ENCODE data around the gene ZNF771. TPM values are rescaled to one million over a fixed set of nuclear protein-coding genes. Genes with fewer than 3 reads are reported as not detected.
A peak's percentile ranks its signal among the peaks of the same experiment; 100 is the strongest.

Gene ZNF771
- total and polyA plus RNA-seq, 12 donors = 3.8 to 23.2 (median 5.1) TPM

DNA sequence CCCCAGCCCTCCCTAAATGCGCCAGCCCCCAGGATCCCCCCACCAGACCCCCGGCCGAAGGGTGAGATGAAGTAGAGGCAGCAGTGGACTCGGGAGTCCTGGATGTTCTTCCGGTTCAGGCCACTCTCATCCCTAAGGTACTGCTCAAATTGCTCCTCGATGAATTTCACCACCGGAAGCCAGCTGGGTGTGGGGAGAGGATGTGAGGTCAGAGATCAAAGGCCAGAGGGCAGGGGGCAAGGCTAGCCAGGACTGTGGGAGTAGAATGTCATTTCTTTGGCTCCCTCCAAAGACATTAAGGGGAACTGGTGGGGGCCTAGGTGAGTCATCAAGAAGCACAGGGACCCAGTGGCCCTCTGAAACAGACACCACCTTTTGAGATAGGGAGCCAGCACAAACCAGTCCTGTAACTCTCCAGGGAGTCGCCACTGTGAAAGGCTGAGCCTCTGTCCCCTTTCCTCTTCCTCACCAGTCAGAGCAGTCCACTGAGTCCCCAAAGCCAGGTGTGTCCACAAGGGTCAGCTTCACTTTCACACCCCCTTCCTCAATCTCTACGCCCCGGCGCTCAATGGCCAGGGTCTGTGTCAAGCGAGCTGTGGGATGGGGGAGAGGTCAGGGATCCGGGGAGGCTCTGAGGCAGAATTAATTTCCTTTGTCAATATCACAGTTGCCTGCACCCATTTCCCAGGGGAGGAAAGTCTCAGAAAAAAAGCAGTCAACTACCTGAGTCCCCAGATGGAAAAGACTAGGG is 25.9 kb upstream of the ZNF771 start:
- H3K27ac ChIP-seq = peak overlapping the region in 3 of 10 donors; percentile 14 to 81 (median 41)

DNA sequence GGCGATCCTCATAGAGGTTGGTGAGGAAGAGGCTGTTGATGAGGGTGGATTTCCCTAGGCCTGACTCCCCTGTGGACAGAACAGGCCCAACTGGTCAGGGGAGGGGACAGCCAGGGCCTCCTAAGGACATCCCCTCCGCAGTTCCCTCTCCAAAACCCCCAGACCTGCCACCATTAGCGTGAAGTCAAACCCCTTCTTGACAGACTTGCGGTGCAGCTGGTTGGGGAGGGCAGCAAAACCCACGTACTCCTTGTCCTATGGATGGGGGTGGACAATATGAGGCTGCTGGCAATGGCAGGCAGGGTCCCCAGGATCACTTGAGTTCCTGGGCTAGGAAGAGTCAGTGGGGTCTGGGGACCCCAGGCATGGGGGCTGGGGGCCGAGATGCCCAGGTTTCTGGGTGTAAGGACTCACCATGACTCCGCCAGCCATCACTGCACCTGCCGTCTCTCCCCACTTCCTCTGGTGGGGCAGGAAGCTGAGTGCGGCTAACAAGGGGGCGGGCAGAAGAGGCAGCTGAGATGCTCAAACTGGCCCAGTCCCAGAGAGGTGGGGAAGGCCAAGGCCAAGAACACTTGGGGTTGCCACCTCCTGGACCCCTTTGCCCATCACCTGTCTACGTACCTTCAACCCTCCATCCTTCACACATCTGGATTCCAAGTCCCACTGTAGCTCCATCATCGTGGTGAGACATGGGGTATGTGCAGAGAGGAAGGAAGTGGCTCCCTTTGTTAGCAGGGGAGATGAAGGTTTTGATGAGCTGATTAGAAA is 25.1 kb upstream of the ZNF771 start, which contains the start of gene SEPTIN1:
TSS of gene SEPTIN1 (minus strand) at position 451 of the 771 bp plus-strand sequence. CDS start at position 432, 19 bp downstream.
- Histone ChIP-seq H3K27me3 (no peaks in the 10 kb centered on the region), H3K9me3 (no peaks in the 10 kb centered on the region), H3K4me1 (peaks cover 7 to 23% (median 11%) of the 10 kb centered on the region in 9 donors), H3K36me3 (no peaks in the 10 kb centered on the region), H3K4me3 (peak within 1 kb of the TSS in 1 of 10 donors; percentile 50), H3K27ac (peak within 1 kb of the TSS in 2 of 10 donors; percentile 41 to 81)
- ATAC-seq (no peak), DNase-seq (no peak)
- 65 to 66% methylated on average over 12 of the region's 12 CpGs for WGBS, 2 donors
- intact Hi-C loops (cut with DNase I) = no loop called here
- TF ChIP-seq, protein P1, sequence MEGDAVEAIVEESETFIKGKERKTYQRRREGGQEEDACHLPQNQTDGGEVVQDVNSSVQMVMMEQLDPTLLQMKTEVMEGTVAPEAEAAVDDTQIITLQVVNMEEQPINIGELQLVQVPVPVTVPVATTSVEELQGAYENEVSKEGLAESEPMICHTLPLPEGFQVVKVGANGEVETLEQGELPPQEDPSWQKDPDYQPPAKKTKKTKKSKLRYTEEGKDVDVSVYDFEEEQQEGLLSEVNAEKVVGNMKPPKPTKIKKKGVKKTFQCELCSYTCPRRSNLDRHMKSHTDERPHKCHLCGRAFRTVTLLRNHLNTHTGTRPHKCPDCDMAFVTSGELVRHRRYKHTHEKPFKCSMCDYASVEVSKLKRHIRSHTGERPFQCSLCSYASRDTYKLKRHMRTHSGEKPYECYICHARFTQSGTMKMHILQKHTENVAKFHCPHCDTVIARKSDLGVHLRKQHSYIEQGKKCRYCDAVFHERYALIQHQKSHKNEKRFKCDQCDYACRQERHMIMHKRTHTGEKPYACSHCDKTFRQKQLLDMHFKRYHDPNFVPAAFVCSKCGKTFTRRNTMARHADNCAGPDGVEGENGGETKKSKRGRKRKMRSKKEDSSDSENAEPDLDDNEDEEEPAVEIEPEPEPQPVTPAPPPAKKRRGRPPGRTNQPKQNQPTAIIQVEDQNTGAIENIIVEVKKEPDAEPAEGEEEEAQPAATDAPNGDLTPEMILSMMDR (IDR thresholded peaks at IDR 0.05) = no peak

More for the DNA sequence above, 25.9 kb upstream of the ZNF771 start:
- H3K4me3 ChIP-seq = peak overlapping the region in 1 of 10 donors; percentile 50
- H3K36me3 ChIP-seq = no peaks in the 10 kb centered on the region
- TF ChIP-seq, protein P1 (IDR thresholded peaks at IDR 0.05) = no peak
- ATAC-seq = no peak
- H3K27me3 ChIP-seq = no peaks in the 10 kb centered on the region
- intact Hi-C loops (cut with DNase I) = no loop called here
- DNase-seq = no peak
- WGBS, 2 donors = 79 to 83% methylated on average over 13 of the region's 13 CpGs
- H3K9me3 ChIP-seq = no peaks in the 10 kb centered on the region
- peaks cover 10 to 29% (median 15%) of the 10 kb centered on the region in 9 donors for H3K4me1 ChIP-seq

DNA sequence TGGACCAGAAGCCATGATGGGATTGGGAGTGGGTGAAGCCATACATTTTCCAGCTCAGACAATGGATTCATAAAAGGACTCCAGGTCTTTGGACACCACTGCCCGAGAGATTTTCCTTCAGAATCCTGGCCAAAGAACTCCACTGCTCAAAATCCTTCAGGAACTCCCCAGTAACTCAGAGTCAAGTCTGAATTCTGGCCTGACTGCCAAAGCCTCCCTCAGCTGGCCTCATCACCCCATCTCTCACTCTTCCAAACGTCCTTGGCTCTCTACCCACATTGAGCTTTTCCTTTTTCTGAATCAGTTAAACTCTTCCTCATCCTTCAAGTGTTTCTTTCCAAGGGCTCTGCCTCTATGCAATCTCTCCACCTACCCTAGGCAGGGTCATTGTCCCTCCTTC is 23.9 kb upstream of the ZNF771 start:
- H3K27ac ChIP-seq = peak overlapping the region in 1 of 10 donors; percentile 81
- no peaks in the 10 kb centered on the region for H3K36me3 ChIP-seq
- H3K4me1 ChIP-seq = peaks cover 5 to 17% (median 8%) of the 10 kb centered on the region in 9 donors
- no peak overlapping the region for H3K4me3 ChIP-seq
- 42% methylated on average over 2 of the region's 2 CpGs for WGBS, 2 donors
- H3K9me3 ChIP-seq = no peaks in the 10 kb centered on the region
- intact Hi-C loops (cut with DNase I) = no loop called here
- no peak for ATAC-seq
- DNase-seq = no peak
- TF ChIP-seq, protein P1 (IDR thresholded peaks at IDR 0.05) = no peak
- no peaks in the 10 kb centered on the region for H3K27me3 ChIP-seq

DNA sequence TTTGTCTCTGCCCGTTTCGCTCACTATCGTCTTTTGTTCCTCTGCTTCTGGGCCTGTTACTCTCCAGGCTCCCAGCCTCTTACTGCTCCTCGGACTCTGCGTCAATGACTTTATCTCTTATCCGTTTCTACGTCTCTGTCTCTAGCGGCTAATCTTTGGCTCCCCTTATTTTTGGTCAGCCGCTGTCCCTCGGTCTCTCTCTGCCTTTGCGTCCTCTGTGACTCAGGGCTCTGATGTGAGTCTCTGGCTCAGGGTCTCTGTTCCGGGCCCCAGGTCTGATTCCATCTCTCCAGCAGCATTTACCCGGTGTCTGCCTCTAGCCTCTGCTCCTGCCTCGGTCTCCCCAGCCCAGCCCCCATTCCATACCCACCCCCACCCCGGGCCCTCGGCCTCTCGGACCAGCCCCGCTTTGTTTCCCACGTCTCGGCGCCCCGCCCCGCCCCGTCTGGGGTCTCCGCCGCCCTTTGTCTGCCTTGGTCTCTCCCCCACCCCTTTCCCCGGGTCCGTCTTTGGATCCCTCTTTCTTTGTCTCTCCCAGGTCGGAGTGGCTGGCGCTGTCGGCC is 12.7 kb upstream of the ZNF771 start:
- H3K36me3 ChIP-seq = peaks cover 0 to 19% (median 7%) of the 10 kb centered on the region in 9 donors
- H3K27me3 ChIP-seq = no peaks in the 10 kb centered on the region
- WGBS, 2 donors = 2 to 4% methylated on average over 30 to 31 of the region's 31 CpGs
- ATAC-seq (peak; percentile 18 to 58 (median 38)), DNase-seq (no peak)
- peak overlapping the region; percentile 33 to 93 (median 87) for H3K27ac ChIP-seq
- no peaks in the 10 kb centered on the region for H3K9me3 ChIP-seq
- TF ChIP-seq, protein P1 (IDR thresholded peaks at IDR 0.05) = no peak
- H3K4me3 ChIP-seq = peak overlapping the region; percentile 66 to 98 (median 84)
- intact Hi-C loops (cut with DNase I) = loop anchor here in 1 of 10 donors (5.0 kb wide), 1 partner anchor 37 kb away; the partner anchor contains the start of gene CD2BP2
- peaks cover 4 to 29% (median 24%) of the 10 kb centered on the region in 9 donors for H3K4me1 ChIP-seq
